Spleen (tissue), 11 donors: ENCODE data around the gene MACROD2. TPM values are rescaled to one million over a fixed set of nuclear protein-coding genes. Genes with fewer than 3 reads are reported as not detected.

Source experiments
- DNase-seq: peaks from one replicate; pipeline ENCODE4 v3.0.0-alpha.2; 2020
- H3K27ac ChIP-seq, 8 donors: fragments of 200-600 bp; sonication (generic) in 7 of 8; 1 replicate in 4 of 8; 2 replicates in 4 of 8; pipeline versions ENCODE4 v1.5.0 to v1.8.0; 2016 to 2021; ENCODE audit warnings: inconsistent platforms in 4 of 8, mild to moderate bottlenecking in 4 of 8, moderate library complexity in 1 of 8
- H3K27me3 ChIP-seq, 7 donors: fragments of 200-600 bp; sonication (generic) in 6 of 7; replicated peaks in 1 of 7; 1 replicate in 4 of 7; 2 replicates in 3 of 7; pipeline versions ENCODE4 v1.5.0 to v1.8.0; 2016 to 2021; ENCODE audit warnings: inconsistent platforms in 3 of 7, mild to moderate bottlenecking in 1 of 7
- H3K36me3 ChIP-seq, 6 donors: fragments of 200-600 bp; sonication (generic) in 5 of 6; 1 replicate in 4 of 6; 2 replicates in 2 of 6; pipeline versions ENCODE4 v1.5.0 to v1.8.0; 2016 to 2021; ENCODE audit warnings: inconsistent platforms in 2 of 6
- H3K4me1 ChIP-seq, 6 donors: fragments of 200-600 bp; sonication (generic) in 5 of 6; 1 replicate in 3 of 6; 2 replicates in 3 of 6; pipeline versions ENCODE4 v1.5.0 to v1.8.0; 2016 to 2021; ENCODE audit warnings: inconsistent platforms in 3 of 6
- H3K4me3 ChIP-seq, 8 donors: fragments of 200-600 bp; sonication (generic) in 7 of 8; 1 replicate in 4 of 8; 2 replicates in 4 of 8; pipeline versions ENCODE4 v1.5.0 to v1.8.0; 2016 to 2021; ENCODE audit warnings: inconsistent platforms in 4 of 8, mild to moderate bottlenecking in 4 of 8, moderate library complexity in 2 of 8
- H3K9me3 ChIP-seq, 8 donors: fragments of 200-600 bp; sonication (generic) in 7 of 8; 1 replicate in 4 of 8; 2 replicates in 4 of 8; pipeline versions ENCODE4 v1.5.0 to v1.8.0; 2016 to 2021; ENCODE audit warnings: inconsistent platforms in 4 of 8
- POLR2A ChIP-seq, 3 donors: fragments of 450-650 bp; IDR thresholded peaks; one replicate each; pipeline ENCODE4 v1.5.1; 2017; ENCODE audit warnings: antibody characterized with exemption in 3 of 3, mild to moderate bottlenecking in 1 of 3
- POLR2AphosphoS5 ChIP-seq, 3 donors: sonication (generic); formaldehyde crosslinking; IDR thresholded peaks; one replicate each; pipeline ENCODE4 v1.5.1; 2017; ENCODE audit warnings: antibody characterized with exemption in 3 of 3
- WGBS, 5 donors: extraction: QIAGEN DNeasy Blood & Tissue Kit in 3 of 5; methylation state at CpG; one replicate each; pipeline versions ENCODE4 v1.1.5 to v1.1.7; 2013 to 2018; 5-methylcytosine and 5-hydroxymethylcytosine counted together
- intact Hi-C: fragments of 100-400 bp; cut with DNase I; formaldehyde crosslinking; loops from one replicate; pipeline ENCODE4 v1.15.0; 2023; ENCODE audit warnings: low total_unique reads
- polyA plus RNA-seq, 3 donors: library from polyadenylated mRNA; stranded (reverse); fragments of 200-250 nt; gene quantifications; one replicate each; pipeline ENCODE4 v1.2.1, GENCODE V29; 2013
- total RNA-seq, 7 donors: library from RNA; depleted of rRNA in 3 of 7; stranded (reverse); fragments of >200 nt in 3 of 7; fragmentation: NEBNext Ultra II Directional in 4 of 7; extraction: Animal tissue kit (Norgen Biotek cat#: 25700) in 4 of 7; gene quantifications; one replicate each; pipeline versions ENCODE4 v1.1.0 to v1.2.1, GENCODE V29; 2016 to 2021
- TF ChIP-seq, protein P1 (sequence below), 11 experiments: fragments of 200-600 bp in 7 of 11; fragments of 450-650 bp in 4 of 11; sonication (generic) in 4 of 11; IDR thresholded peaks in 8 of 11; conservative IDR thresholded peaks in 3 of 11; 1 replicate in 7 of 11; 2 replicates in 4 of 11; pipeline versions ENCODE4 v1.4.0 to v1.8.0; 2016 to 2021; ENCODE audit warnings: antibody characterized with exemption in 11 of 11, inconsistent platforms in 4 of 11, mild to moderate bottlenecking in 1 of 11
- donor health status: healthy with polysubstance abuse.
- donor health status: DM: no; HTN: no; CAD: no; lungs with moderate emphysema.
- donor health status: DM: no; HTN: no; CAD: no.
- donor health status: Bipolar disorder and iron deficiency.
- donor health status: healthy.
- donor health status: DM: no; HTN: no; CAD: no.
- donor health status: DM: yes; HTN: yes; CAD: no.

Gene MACROD2
- total and polyA plus RNA-seq, 10 donors, result 1.5 to 4.7 (median 3.4) TPM

DNA sequence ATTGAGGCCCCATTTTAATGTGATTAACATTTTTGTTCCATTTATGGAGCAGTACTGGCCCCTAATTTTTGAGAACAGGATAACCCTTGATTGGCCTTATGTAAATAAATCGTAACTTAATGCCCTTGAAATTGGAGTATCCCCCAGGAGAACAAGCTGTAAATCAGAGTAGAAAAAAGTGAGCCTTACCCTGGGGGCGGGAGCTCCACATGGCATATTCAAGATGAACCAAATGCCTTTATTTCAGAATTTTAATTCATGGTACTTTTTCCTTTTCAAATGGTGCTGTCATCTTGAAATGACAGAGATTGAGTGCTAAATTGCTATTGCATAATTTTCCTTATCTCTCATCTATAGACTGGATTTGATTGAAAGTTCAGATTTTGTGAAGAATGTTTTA is 1151.6 kb downstream of the MACROD2 start:
- Histone ChIP-seq H3K36me3 (no peaks in the 10 kb centered on the region), H3K9me3 (peaks cover 0 to 5% (median 0%) of the 10 kb centered on the region in 8 donors), H3K4me3 (no peak overlapping the region), H3K27me3 (no peaks in the 10 kb centered on the region), H3K4me1 (no peaks in the 10 kb centered on the region), H3K27ac (no peak overlapping the region)
- no peak for DNase-seq
- intact Hi-C loops, result no loop called here
- no peak for TF ChIP-seq POLR2AphosphoS5 (IDR thresholded peaks at IDR 0.05)
- TF ChIP-seq POLR2A (IDR thresholded peaks at IDR 0.05), result no peak
- TF ChIP-seq, protein P1, sequence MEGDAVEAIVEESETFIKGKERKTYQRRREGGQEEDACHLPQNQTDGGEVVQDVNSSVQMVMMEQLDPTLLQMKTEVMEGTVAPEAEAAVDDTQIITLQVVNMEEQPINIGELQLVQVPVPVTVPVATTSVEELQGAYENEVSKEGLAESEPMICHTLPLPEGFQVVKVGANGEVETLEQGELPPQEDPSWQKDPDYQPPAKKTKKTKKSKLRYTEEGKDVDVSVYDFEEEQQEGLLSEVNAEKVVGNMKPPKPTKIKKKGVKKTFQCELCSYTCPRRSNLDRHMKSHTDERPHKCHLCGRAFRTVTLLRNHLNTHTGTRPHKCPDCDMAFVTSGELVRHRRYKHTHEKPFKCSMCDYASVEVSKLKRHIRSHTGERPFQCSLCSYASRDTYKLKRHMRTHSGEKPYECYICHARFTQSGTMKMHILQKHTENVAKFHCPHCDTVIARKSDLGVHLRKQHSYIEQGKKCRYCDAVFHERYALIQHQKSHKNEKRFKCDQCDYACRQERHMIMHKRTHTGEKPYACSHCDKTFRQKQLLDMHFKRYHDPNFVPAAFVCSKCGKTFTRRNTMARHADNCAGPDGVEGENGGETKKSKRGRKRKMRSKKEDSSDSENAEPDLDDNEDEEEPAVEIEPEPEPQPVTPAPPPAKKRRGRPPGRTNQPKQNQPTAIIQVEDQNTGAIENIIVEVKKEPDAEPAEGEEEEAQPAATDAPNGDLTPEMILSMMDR (IDR thresholded peaks at IDR 0.05 in 8 of 11, conservative IDR thresholded peaks at IDR 0.05 in 3 of 11), result no peak
- WGBS, 5 donors, result 69 to 84% (median 73%) methylated on average over 2 of the region's 2 CpGs

DNA sequence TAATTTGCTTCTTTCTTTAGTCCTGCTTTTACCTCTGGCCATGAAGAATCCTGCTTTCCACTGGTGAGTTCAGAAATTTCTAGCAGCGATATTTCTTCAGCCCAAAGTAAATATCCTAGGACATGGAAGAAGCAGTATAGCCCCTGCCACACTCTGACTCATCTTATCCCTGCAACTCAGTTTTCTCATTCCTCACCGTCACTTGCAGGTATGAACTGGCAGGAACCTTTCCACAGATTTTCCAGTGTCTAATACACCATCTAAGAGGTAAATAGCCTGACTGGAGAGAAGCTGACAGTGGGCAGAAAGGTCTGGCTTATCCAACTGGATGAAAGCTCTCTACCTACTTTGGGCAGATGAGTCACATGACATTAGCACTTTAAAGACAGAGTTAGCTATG is 1158.8 kb downstream of the MACROD2 start:
- intact Hi-C loops, result no loop called here
- H3K27ac ChIP-seq, result no peak overlapping the region
- 60 to 91% (median 86%) methylated on average over 2 of the region's 2 CpGs for WGBS, 5 donors
- H3K4me3 ChIP-seq, result no peak overlapping the region
- no peak for DNase-seq
- H3K4me1 ChIP-seq, result no peaks in the 10 kb centered on the region
- TF ChIP-seq POLR2AphosphoS5 (IDR thresholded peaks at IDR 0.05), result no peak
- TF ChIP-seq, protein P1 (IDR thresholded peaks at IDR 0.05 in 8 of 11, conservative IDR thresholded peaks at IDR 0.05 in 3 of 11), result no peak
- TF ChIP-seq POLR2A (IDR thresholded peaks at IDR 0.05), result no peak
- no peaks in the 10 kb centered on the region for H3K36me3 ChIP-seq
- peaks cover 0 to 13% (median 0%) of the 10 kb centered on the region in 8 donors for H3K9me3 ChIP-seq
- H3K27me3 ChIP-seq, result no peaks in the 10 kb centered on the region

DNA sequence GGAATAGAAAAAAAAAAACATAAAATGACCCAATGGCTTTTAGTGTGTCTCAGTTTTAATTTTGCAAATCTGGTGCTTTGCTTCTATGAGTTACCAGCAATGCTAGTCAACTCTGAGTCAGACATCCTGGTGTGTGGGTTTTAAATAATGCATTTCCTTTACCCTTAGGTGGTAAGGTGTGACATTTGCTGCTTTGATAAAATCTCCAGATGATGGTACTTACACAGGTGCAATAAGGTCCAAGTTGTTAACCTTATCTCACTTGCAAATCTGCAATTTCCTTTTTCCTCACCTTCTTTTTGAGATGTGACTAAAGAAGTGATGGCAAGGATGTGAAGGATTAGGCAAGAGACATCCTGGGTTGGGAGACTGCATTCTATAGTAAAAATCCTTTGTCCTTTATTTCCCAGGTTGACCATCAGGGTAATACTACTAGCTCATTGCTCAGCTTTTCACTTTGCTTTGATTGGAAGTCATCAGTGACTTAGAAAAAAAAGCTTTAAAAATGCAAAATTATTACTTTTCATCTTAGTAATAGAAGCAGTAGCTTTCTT is 1160.6 kb downstream of the MACROD2 start:
- no peak for DNase-seq
- H3K4me1 ChIP-seq, result no peaks in the 10 kb centered on the region
- H3K27ac ChIP-seq, result no peak overlapping the region
- TF ChIP-seq POLR2AphosphoS5 (IDR thresholded peaks at IDR 0.05), result no peak
- H3K9me3 ChIP-seq, result peaks cover 0 to 13% (median 0%) of the 10 kb centered on the region in 8 donors
- H3K36me3 ChIP-seq, result no peaks in the 10 kb centered on the region
- intact Hi-C loops, result no loop called here
- no peak overlapping the region for H3K4me3 ChIP-seq
- H3K27me3 ChIP-seq, result no peaks in the 10 kb centered on the region

DNA sequence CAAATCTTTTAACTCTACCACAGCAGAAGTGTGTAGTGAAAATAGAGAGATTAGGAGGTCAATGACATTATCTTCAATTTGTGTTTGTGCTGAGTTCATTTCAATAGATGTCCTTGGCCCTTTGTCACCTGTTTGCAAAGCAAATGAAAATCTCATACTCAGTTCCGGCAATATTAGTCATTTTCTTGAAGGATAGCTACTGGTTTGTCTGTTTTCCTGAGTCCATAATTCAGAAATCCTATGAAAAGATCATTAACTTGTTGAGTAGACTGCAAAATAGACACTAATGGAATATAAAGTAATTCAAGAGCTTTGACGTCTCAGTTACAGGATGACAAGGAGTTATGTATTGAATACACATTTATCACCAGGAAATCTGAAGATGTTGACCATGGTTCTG is 1163.2 kb downstream of the MACROD2 start:
- H3K4me3 ChIP-seq, result no peak overlapping the region
- H3K27ac ChIP-seq, result no peak overlapping the region
- H3K4me1 ChIP-seq, result peaks cover 0 to 8% (median 0%) of the 10 kb centered on the region in 6 donors
- no peaks in the 10 kb centered on the region for H3K36me3 ChIP-seq
- WGBS, 5 donors, result 29 to 65% (median 58%) methylated on average over 2 of the region's 2 CpGs
- no peaks in the 10 kb centered on the region for H3K27me3 ChIP-seq
- TF ChIP-seq POLR2A (IDR thresholded peaks at IDR 0.05) (no peak), POLR2AphosphoS5 (IDR thresholded peaks at IDR 0.05) (no peak)
- TF ChIP-seq, protein P1 (IDR thresholded peaks at IDR 0.05 in 8 of 11, conservative IDR thresholded peaks at IDR 0.05 in 3 of 11), result no peak
- no peak for DNase-seq
- peaks cover 0 to 6% (median 0%) of the 10 kb centered on the region in 8 donors for H3K9me3 ChIP-seq
- intact Hi-C loops, result no loop called here
